T-helper 2 cell (primary cell): ENCODE measurements around the gene OVOL1.
A peak's percentile ranks its signal among the peaks of the same experiment; 100 is the strongest.
"Not testable (repeated sequence)": the region's sequence is repeated elsewhere in the genome, so short reads cannot be mapped to it uniquely, and the experiment has no call there.

Experiments used
- DNase-seq, 5 experiments: peaks; one replicate each; pipeline versions ENCODE4 v3.0.0 to v3.0.0-alpha.2; 2012 to 2022
- total RNA-seq, 2 donors: gene quantifications; one replicate each; lab custom pipeline; 2026; lab: John Stamatoyannopoulos, UW

The OVOL1 gene
- total RNA-seq = 0.54 to 0.94 reads per million in 2 donors

- DNase-seq = no peak
Observed at GRCh38 chr11:65786786-65787636, at the start of gene OVOL1. Gene OVOL1 (plus strand): TSS chr11:65787063. CDS start chr11:65787374, 311 bp downstream.

GRCh38 chr11:65739022-65739421 is 47.8 kb upstream of the OVOL1 start:
- no peak for DNase-seq

GRCh38 chr11:65741185-65741584 is 45.7 kb upstream of the OVOL1 start:
- no peak for DNase-seq

GRCh38 chr11:65742353-65742752 is 44.5 kb upstream of the OVOL1 start:
- DNase-seq = no peak

- DNase-seq = no peak
Observed at GRCh38 chr11:65743681-65744025, 43.2 kb upstream of the OVOL1 start.

GRCh38 chr11:65744026-65744698 is 42.7 kb upstream of the OVOL1 start:
- DNase-seq = no peak

GRCh38 chr11:65744699-65745042 is 42.2 kb upstream of the OVOL1 start:
- DNase-seq = no peak

- no peak for DNase-seq
Observed at GRCh38 chr11:65745049-65745448, 41.8 kb upstream of the OVOL1 start.

- not testable (repeated sequence) for DNase-seq
Observed at GRCh38 chr11:65762169-65762568, 24.7 kb upstream of the OVOL1 start.

GRCh38 chr11:65762816-65763215 is 24.0 kb upstream of the OVOL1 start:
- DNase-seq = not testable (repeated sequence)

GRCh38 chr11:65764434-65764833 is 22.4 kb upstream of the OVOL1 start:
- DNase-seq = no peak

- DNase-seq = peak in 1 of 5 experiments; percentile 58
Observed at GRCh38 chr11:65766535-65766934, 20.3 kb upstream of the OVOL1 start.

GRCh38 chr11:65767406-65767805 is 19.5 kb upstream of the OVOL1 start:
- no peak for DNase-seq

GRCh38 chr11:65767806-65768205 is 19.1 kb upstream of the OVOL1 start:
- DNase-seq = not testable (repeated sequence)

GRCh38 chr11:65770951-65771567 is 15.8 kb upstream of the OVOL1 start:
- no peak for DNase-seq

GRCh38 chr11:65771589-65772112 is 15.2 kb upstream of the OVOL1 start:
- no peak for DNase-seq

GRCh38 chr11:65773784-65774411 is 13.0 kb upstream of the OVOL1 start:
- DNase-seq = no peak

- no peak for DNase-seq
Observed at GRCh38 chr11:65774525-65775306, 12.1 kb upstream of the OVOL1 start.

- DNase-seq = no peak
Observed at GRCh38 chr11:65776196-65776595, 10.7 kb upstream of the OVOL1 start.

GRCh38 chr11:65776710-65777141 is 10.1 kb upstream of the OVOL1 start:
- no peak for DNase-seq

- no peak for DNase-seq
Observed at GRCh38 chr11:65777241-65777640, 9.6 kb upstream of the OVOL1 start.

- DNase-seq = no peak
Observed at GRCh38 chr11:65777821-65778361, 9.0 kb upstream of the OVOL1 start.
